CD4-positive, CD25-positive, alpha-beta regulatory T cell (primary cell): Measurements from ENCODE around the gene HOXD8. TPM values are rescaled to one million over a fixed set of nuclear protein-coding genes. Genes with fewer than 3 reads are reported as not detected.

Experiments used
- ATAC-seq, 2 donors: fragments of 150-1000 bp; cut with Tn5 transposase; one replicate each; pipeline ENCODE4 v1.10.0; 2021; ENCODE audit warnings: low read depth in 2 of 2, moderate number of reproducible peaks in 2 of 2, moderate library complexity in 1 of 2
- DNase-seq, 3 donors: peaks; one replicate each; pipeline versions ENCODE4 v3.0.0 to v3.0.0-alpha.2; 2012 to 2022; ENCODE audit warnings: mixed read lengths in 1 of 3
- H3K27ac ChIP-seq: one replicate; pipeline ENCODE4 v1.7.0; 2013; ENCODE audit warnings: mild to moderate bottlenecking, low read length; ENCODE audit not compliant: insufficient read depth, poor library complexity, severe bottlenecking
- H3K27me3 ChIP-seq: one replicate; pipeline ENCODE4 v1.7.0; 2013; ENCODE audit warnings: low read length; ENCODE audit not compliant: control insufficient read depth, insufficient read depth
- H3K36me3 ChIP-seq: one replicate; pipeline ENCODE4 v1.7.0; 2013; ENCODE audit warnings: mild to moderate bottlenecking, low read length, moderate library complexity; ENCODE audit not compliant: control insufficient read depth, insufficient read depth
- H3K4me1 ChIP-seq: 2 replicates; pipeline ENCODE4 v1.7.0; 2013; ENCODE audit warnings: mild to moderate bottlenecking, low read length; ENCODE audit not compliant: insufficient read depth, control insufficient read depth, poor library complexity, severe bottlenecking
- H3K4me3 ChIP-seq: one replicate; pipeline ENCODE4 v1.7.0; 2013; ENCODE audit warnings: low read depth, mild to moderate bottlenecking, low read length, moderate library complexity
- H3K9me3 ChIP-seq, 2 experiments: 1 replicate in 1 of 2; 2 replicates in 1 of 2; pipeline ENCODE4 v1.7.0; 2013; ENCODE audit warnings: low read length in 2 of 2, mild to moderate bottlenecking in 1 of 2, moderate library complexity in 1 of 2; ENCODE audit not compliant: control insufficient read depth in 2 of 2
- H3K27ac Mint-ChIP-seq, 3 donors: one replicate each; pipeline ENCODE4 v1.8.0; 2020 to 2022; ENCODE audit warnings: mild to moderate bottlenecking in 3 of 3, mixed read lengths in 3 of 3, moderate library complexity in 2 of 3
- H3K27me3 Mint-ChIP-seq: one replicate; pipeline ENCODE4 v1.8.0; 2022; ENCODE audit warnings: mild to moderate bottlenecking, mixed read lengths
- H3K36me3 Mint-ChIP-seq: one replicate; pipeline ENCODE4 v1.8.0; 2020; ENCODE audit warnings: mixed read lengths
- H3K4me1 Mint-ChIP-seq, 4 donors: one replicate each; pipeline ENCODE4 v1.8.0; 2020 to 2022; ENCODE audit warnings: mixed read lengths in 4 of 4, mild to moderate bottlenecking in 1 of 4
- H3K4me3 Mint-ChIP-seq, 4 donors: one replicate each; pipeline ENCODE4 v1.8.0; 2020 to 2022; ENCODE audit warnings: mild to moderate bottlenecking in 4 of 4, mixed read lengths in 4 of 4, moderate library complexity in 3 of 4
- H3K9me3 Mint-ChIP-seq, 7 donors: one replicate each; pipeline ENCODE4 v1.8.0; 2020 to 2022; ENCODE audit warnings: mixed read lengths in 7 of 7, mild to moderate bottlenecking in 3 of 7, moderate library complexity in 2 of 7
- polyA plus RNA-seq, 4 donors: library from polyadenylated mRNA; unstranded; fragments of 300-500 nt; fragmentation: Illumina TruSeq; gene quantifications; one replicate each; pipeline ENCODE4 v1.2.3, GENCODE V29; 2021
- total RNA-seq: library from RNA; stranded (reverse); gene quantifications from one replicate; pipeline ENCODE4 v1.2.3, GENCODE V29; 2022

The HOXD8 gene
- total and polyA plus RNA-seq, 5 donors from 2014 or later = not detected

- H3K27ac Mint-ChIP-seq = no peak overlapping the region
- Histone ChIP-seq H3K9me3 (peaks cover 9 to 21% of the 10 kb centered on the region in 2 experiments), H3K36me3 (no peaks in the 10 kb centered on the region), H3K4me3 (no peak overlapping the region), H3K27ac (no peak overlapping the region), H3K27me3 (peaks cover 61% of the 10 kb centered on the region), H3K4me1 (peaks cover 55% of the 10 kb centered on the region)
- peaks cover 0 to 29% (median 2%) of the 10 kb centered on the region in 7 donors for H3K9me3 Mint-ChIP-seq
- no peak for ATAC-seq
- H3K36me3 Mint-ChIP-seq = peaks cover 3% of the 10 kb centered on the region
- no peak for DNase-seq
- H3K27me3 Mint-ChIP-seq = peaks cover 85% of the 10 kb centered on the region
- peaks cover 5 to 50% (median 24%) of the 10 kb centered on the region in 4 donors for H3K4me1 Mint-ChIP-seq
- H3K4me3 Mint-ChIP-seq = peak overlapping the region in 1 of 4 donors; percentile 55
Measured at GRCh38 chr2:176133389-176133788, 3.9 kb downstream of the HOXD8 start.

DNA sequence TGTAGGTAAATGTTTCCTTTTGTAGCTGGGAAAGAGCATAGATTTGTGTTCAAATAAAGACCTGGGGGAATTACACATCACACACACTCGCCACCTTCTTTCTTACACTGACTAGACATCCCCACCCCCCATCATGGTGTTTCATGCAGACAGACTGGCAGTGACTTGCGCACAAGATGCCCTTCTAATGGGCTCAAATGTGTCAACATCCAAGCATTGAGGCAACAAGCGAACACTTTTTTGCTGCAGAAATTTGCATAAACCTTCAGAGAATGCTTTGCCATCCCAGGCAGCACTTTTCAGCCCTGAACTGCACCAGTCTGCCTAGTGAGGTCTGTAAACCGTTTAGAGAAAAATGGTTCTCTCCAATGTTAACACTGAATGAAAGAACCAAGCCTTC is 4.5 kb downstream of the HOXD8 start:
- H3K4me3 Mint-ChIP-seq = peak overlapping the region in 1 of 4 donors; percentile 0
- H3K27me3 Mint-ChIP-seq = peaks cover 85% of the 10 kb centered on the region
- Histone ChIP-seq H3K9me3 (peaks cover 9 to 24% of the 10 kb centered on the region in 2 experiments), H3K36me3 (no peaks in the 10 kb centered on the region), H3K27me3 (peaks cover 64% of the 10 kb centered on the region), H3K27ac (no peak overlapping the region), H3K4me3 (no peak overlapping the region), H3K4me1 (peaks cover 49% of the 10 kb centered on the region)
- H3K36me3 Mint-ChIP-seq = peaks cover 4% of the 10 kb centered on the region
- peaks cover 5 to 50% (median 23%) of the 10 kb centered on the region in 4 donors for H3K4me1 Mint-ChIP-seq
- DNase-seq (no peak), ATAC-seq (no peak)
- peaks cover 0 to 32% (median 4%) of the 10 kb centered on the region in 7 donors for H3K9me3 Mint-ChIP-seq
- no peak overlapping the region for H3K27ac Mint-ChIP-seq

- Histone ChIP-seq H3K9me3 (peaks cover 9 to 29% of the 10 kb centered on the region in 2 experiments), H3K27me3 (peaks cover 72% of the 10 kb centered on the region), H3K36me3 (no peaks in the 10 kb centered on the region), H3K27ac (no peak overlapping the region), H3K4me3 (no peak overlapping the region), H3K4me1 (peaks cover 42% of the 10 kb centered on the region)
- H3K4me3 Mint-ChIP-seq = peak overlapping the region in 2 of 4 donors; percentile 46 to 60
- peaks cover 92% of the 10 kb centered on the region for H3K27me3 Mint-ChIP-seq
- H3K4me1 Mint-ChIP-seq = peaks cover 5 to 52% (median 28%) of the 10 kb centered on the region in 4 donors
- H3K36me3 Mint-ChIP-seq = peaks cover 4% of the 10 kb centered on the region
- peaks cover 0 to 36% (median 5%) of the 10 kb centered on the region in 7 donors for H3K9me3 Mint-ChIP-seq
- no peak for ATAC-seq
- no peak for DNase-seq
- H3K27ac Mint-ChIP-seq = no peak overlapping the region
Measured at GRCh38 chr2:176135035-176135440, 5.5 kb downstream of the HOXD8 start.

- no peak overlapping the region for H3K4me3 ChIP-seq
- peaks cover 5 to 48% (median 23%) of the 10 kb centered on the region in 4 donors for H3K4me1 Mint-ChIP-seq
- H3K4me1 ChIP-seq = peaks cover 39% of the 10 kb centered on the region
- H3K27ac ChIP-seq = no peak overlapping the region
- no peak overlapping the region for H3K27ac Mint-ChIP-seq
- peaks cover 0 to 34% (median 5%) of the 10 kb centered on the region in 7 donors for H3K9me3 Mint-ChIP-seq
- H3K36me3 Mint-ChIP-seq = peaks cover 4% of the 10 kb centered on the region
- H3K9me3 ChIP-seq = peaks cover 8 to 29% of the 10 kb centered on the region in 2 experiments
- H3K4me3 Mint-ChIP-seq = peak overlapping the region in 2 of 4 donors; percentile 50 to 70
- H3K36me3 ChIP-seq = no peaks in the 10 kb centered on the region
- H3K27me3 Mint-ChIP-seq = peaks cover 95% of the 10 kb centered on the region
- DNase-seq = no peak
- peaks cover 71% of the 10 kb centered on the region for H3K27me3 ChIP-seq
- no peak for ATAC-seq
Measured at GRCh38 chr2:176136374-176137251, 7.1 kb downstream of the HOXD8 start.

- Mint-ChIP-seq H3K27ac (no peak overlapping the region), H3K4me1 (peaks cover 4 to 43% (median 21%) of the 10 kb centered on the region in 4 donors), H3K27me3 (peaks cover 93% of the 10 kb centered on the region), H3K9me3 (peaks cover 0 to 31% (median 5%) of the 10 kb centered on the region in 7 donors), H3K4me3 (no peak overlapping the region), H3K36me3 (peaks cover 4% of the 10 kb centered on the region)
- H3K36me3 ChIP-seq = no peaks in the 10 kb centered on the region
- no peak overlapping the region for H3K27ac ChIP-seq
- H3K4me1 ChIP-seq = peaks cover 34% of the 10 kb centered on the region
- DNase-seq (no peak), ATAC-seq (no peak)
- H3K9me3 ChIP-seq = peaks cover 8 to 29% of the 10 kb centered on the region in 2 experiments
- H3K27me3 ChIP-seq = peaks cover 70% of the 10 kb centered on the region
- H3K4me3 ChIP-seq = no peak overlapping the region
Measured at GRCh38 chr2:176137252-176137580, 7.7 kb downstream of the HOXD8 start.

DNA sequence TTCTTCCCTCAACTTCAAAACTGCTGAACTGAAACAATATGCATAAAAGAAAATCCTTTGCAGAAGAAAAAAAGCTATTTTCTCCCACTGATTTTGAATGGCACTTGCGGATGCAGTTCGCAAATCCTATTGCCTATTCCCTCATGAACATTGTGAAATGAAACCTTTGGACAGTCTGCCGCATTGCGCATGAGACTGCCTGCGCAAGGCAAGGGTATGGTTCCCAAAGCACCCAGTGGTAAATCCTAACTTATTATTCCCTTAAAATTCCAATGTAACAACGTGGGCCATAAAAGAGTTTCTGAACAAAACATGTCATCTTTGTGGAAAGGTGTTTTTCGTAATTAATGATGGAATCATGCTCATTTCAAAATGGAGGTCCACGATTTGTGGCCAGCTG is 8.4 kb downstream of the HOXD8 start:
- H3K36me3 Mint-ChIP-seq = peaks cover 4% of the 10 kb centered on the region
- H3K27ac Mint-ChIP-seq = peak overlapping the region in 1 of 3 donors; percentile 7
- peaks cover 0 to 27% (median 5%) of the 10 kb centered on the region in 7 donors for H3K9me3 Mint-ChIP-seq
- DNase-seq (no peak), ATAC-seq (no peak)
- H3K4me1 Mint-ChIP-seq = peaks cover 0 to 38% (median 20%) of the 10 kb centered on the region in 4 donors
- peaks cover 70% of the 10 kb centered on the region for H3K27me3 ChIP-seq
- peaks cover 6 to 27% of the 10 kb centered on the region in 2 experiments for H3K9me3 ChIP-seq
- H3K27ac ChIP-seq = no peak overlapping the region
- H3K4me3 ChIP-seq = no peak overlapping the region
- peak overlapping the region in 1 of 4 donors; percentile 24 for H3K4me3 Mint-ChIP-seq
- peaks cover 28% of the 10 kb centered on the region for H3K4me1 ChIP-seq
- peaks cover 88% of the 10 kb centered on the region for H3K27me3 Mint-ChIP-seq
- no peaks in the 10 kb centered on the region for H3K36me3 ChIP-seq

DNA sequence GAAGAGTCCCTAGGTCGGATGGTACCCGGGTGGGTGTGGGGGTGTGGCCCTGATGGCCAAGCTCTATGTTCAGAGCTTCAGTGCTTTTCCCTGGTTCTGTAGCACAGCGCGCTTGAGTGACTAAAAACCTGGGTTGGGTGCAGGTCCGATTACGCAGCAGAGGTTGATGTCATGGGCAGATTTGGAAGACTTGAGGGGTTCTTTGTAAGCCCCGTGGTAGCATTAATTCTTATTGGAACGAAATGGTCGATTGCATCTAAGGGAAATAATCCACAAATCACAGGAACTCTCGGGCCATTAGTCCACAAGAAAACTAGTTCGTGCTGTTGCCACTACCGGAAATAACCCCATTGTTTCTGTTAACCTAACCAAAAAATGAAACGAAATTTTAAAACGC is 9.0 kb downstream of the HOXD8 start:
- Mint-ChIP-seq H3K27me3 (peaks cover 88% of the 10 kb centered on the region), H3K27ac (peak overlapping the region in 2 of 3 donors; percentile 7 to 38), H3K4me3 (peak overlapping the region in 2 of 4 donors; percentile 52), H3K4me1 (peaks cover 0 to 37% (median 20%) of the 10 kb centered on the region in 4 donors), H3K9me3 (peaks cover 0 to 27% (median 5%) of the 10 kb centered on the region in 7 donors), H3K36me3 (peaks cover 4% of the 10 kb centered on the region)
- Histone ChIP-seq H3K4me3 (no peak overlapping the region), H3K36me3 (no peaks in the 10 kb centered on the region), H3K9me3 (peaks cover 6 to 21% of the 10 kb centered on the region in 2 experiments), H3K27ac (no peak overlapping the region), H3K4me1 (peaks cover 28% of the 10 kb centered on the region), H3K27me3 (peaks cover 66% of the 10 kb centered on the region)
- ATAC-seq (no peak), DNase-seq (no peak)
